HEK293 (cell line): Measurements from ENCODE around the gene SLC26A8.

Experiments
- ZBTB21 ChIP-seq: fragments of 450-650 bp; formaldehyde crosslinking; IDR thresholded peaks from 2 replicates; pipeline ENCODE4 v1.5.1; 2017; ENCODE audit warnings: missing biosample characterization, missing genetic modification characterization
- ZNF121 ChIP-seq: fragments of 450-650 bp; formaldehyde crosslinking; IDR thresholded peaks from 2 replicates; pipeline ENCODE4 v1.5.1; 2016; ENCODE audit warnings: missing biosample characterization, missing genetic modification characterization
- ZNF274 ChIP-seq, 2 experiments: fragments of 200-500 bp in 1 of 2; fragments of 450-650 bp in 1 of 2; sonication (Bioruptor generic) in 1 of 2; formaldehyde crosslinking in 1 of 2; IDR thresholded peaks; 2 replicates each; pipeline versions ENCODE4 v1.5.1 to v1.6.1; 2014 to 2016; ENCODE audit warnings: borderline replicate concordance in 1 of 2, inconsistent platforms in 1 of 2, low read length in 1 of 2, missing biosample characterization in 1 of 2, missing genetic modification characterization in 1 of 2
- ZNF311 ChIP-seq: fragments of 450-650 bp; formaldehyde crosslinking; IDR thresholded peaks from 2 replicates; pipeline ENCODE4 v1.5.1; 2017; ENCODE audit warnings: missing biosample characterization, missing genetic modification characterization, borderline replicate concordance
- ZNF48 ChIP-seq: fragments of 450-650 bp; formaldehyde crosslinking; IDR thresholded peaks from 2 replicates; pipeline ENCODE4 v1.5.1; 2016; ENCODE audit warnings: missing biosample characterization, missing genetic modification characterization
- ZNF677 ChIP-seq: fragments of 450-650 bp; IDR thresholded peaks from 2 replicates; pipeline ENCODE4 v1.5.0; 2018; ENCODE audit warnings: missing biosample characterization, mild to moderate bottlenecking, missing genetic modification characterization, moderate library complexity
- TF ChIP-seq, protein P1 (sequence below): fragments of 450-650 bp; formaldehyde crosslinking; IDR thresholded peaks from 2 replicates; pipeline ENCODE4 v1.5.1; 2016; ENCODE audit warnings: missing biosample characterization, missing genetic modification characterization
- TF ChIP-seq, protein P2 (sequence below): sonication (generic); formaldehyde crosslinking; IDR thresholded peaks from 2 replicates; pipeline ENCODE4 v1.8.1; 2022; ENCODE audit warnings: mild to moderate bottlenecking, moderate library complexity, missing genetic modification reagents
- TF ChIP-seq, protein P3 (sequence below): fragments of 450-650 bp; formaldehyde crosslinking; IDR thresholded peaks from 2 replicates; pipeline ENCODE4 v1.5.1; 2016; ENCODE audit warnings: missing biosample characterization, missing genetic modification characterization
- TF ChIP-seq, protein P4 (sequence below): fragments of 450-650 bp; formaldehyde crosslinking; IDR thresholded peaks from 2 replicates; pipeline ENCODE4 v1.5.1; 2017; ENCODE audit warnings: missing biosample characterization, missing genetic modification characterization
- TF ChIP-seq, protein P5 (sequence below): fragments of 450-650 bp; formaldehyde crosslinking; IDR thresholded peaks from 2 replicates; pipeline ENCODE4 v1.5.1; 2016; ENCODE audit warnings: missing biosample characterization, missing genetic modification characterization
- TF ChIP-seq, protein P6 (sequence below): fragments of 450-650 bp; formaldehyde crosslinking; IDR thresholded peaks from 2 replicates; pipeline ENCODE4 v1.5.1; 2016; ENCODE audit warnings: missing biosample characterization, missing genetic modification characterization

DNA sequence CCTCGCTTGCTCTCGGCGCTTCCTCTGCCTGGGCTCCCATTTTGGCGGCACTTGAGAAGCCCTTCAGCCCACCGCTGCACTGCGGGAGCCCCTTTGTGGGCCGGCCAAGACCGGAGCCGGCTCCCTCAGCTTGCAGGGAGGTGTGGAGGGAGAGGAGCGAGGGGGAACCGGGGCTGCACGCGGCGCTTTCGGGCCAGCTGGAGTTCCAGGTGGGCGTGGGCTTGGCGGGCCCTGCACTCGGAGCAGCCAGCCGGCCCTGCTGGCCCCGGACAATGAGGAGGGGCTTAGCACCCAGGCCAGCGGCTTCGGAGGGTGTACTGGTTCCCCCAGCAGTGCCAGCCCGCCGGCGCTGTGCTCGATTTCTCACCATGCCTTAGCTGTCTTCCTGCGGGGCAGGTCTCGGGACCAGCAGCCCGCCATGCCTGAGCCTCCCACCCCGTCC is 93.3 kb downstream of the SLC26A8 start:
- TF ChIP-seq ZBTB21 (tag by site-specific recombination) (no peak), ZNF121 (tag by site-specific recombination) (no peak), ZNF677 (tag by site-specific recombination) (no peak), ZNF311 (no peak), ZNF48 (no peak), ZNF274 (IDR thresholded peaks at IDR 0.05; ENCODE audit: low read length) (no peak), ZNF274 (tag by site-specific recombination; IDR thresholded peaks at IDR 0.05; ENCODE audit: borderline replicate concordance) (no peak)
- TF ChIP-seq, protein P1, sequence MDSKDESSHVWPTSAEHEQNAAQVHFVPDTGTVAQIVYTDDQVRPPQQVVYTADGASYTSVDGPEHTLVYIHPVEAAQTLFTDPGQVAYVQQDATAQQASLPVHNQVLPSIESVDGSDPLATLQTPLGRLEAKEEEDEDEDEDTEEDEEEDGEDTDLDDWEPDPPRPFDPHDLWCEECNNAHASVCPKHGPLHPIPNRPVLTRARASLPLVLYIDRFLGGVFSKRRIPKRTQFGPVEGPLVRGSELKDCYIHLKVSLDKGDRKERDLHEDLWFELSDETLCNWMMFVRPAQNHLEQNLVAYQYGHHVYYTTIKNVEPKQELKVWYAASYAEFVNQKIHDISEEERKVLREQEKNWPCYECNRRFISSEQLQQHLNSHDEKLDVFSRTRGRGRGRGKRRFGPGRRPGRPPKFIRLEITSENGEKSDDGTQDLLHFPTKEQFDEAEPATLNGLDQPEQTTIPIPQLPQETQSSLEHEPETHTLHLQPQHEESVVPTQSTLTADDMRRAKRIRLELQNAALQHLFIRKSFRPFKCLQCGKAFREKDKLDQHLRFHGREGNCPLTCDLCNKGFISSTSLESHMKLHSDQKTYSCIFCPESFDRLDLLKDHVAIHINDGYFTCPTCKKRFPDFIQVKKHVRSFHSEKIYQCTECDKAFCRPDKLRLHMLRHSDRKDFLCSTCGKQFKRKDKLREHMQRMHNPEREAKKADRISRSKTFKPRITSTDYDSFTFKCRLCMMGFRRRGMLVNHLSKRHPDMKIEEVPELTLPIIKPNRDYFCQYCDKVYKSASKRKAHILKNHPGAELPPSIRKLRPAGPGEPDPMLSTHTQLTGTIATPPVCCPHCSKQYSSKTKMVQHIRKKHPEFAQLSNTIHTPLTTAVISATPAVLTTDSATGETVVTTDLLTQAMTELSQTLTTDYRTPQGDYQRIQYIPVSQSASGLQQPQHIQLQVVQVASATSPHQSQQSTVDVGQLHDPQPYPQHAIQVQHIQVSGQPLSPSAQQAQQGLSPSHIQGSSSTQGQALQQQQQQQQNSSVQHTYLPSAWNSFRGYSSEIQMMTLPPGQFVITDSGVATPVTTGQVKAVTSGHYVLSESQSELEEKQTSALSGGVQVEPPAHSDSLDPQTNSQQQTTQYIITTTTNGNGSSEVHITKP (tag by site-specific recombination) = no peak
- TF ChIP-seq, protein P2, sequence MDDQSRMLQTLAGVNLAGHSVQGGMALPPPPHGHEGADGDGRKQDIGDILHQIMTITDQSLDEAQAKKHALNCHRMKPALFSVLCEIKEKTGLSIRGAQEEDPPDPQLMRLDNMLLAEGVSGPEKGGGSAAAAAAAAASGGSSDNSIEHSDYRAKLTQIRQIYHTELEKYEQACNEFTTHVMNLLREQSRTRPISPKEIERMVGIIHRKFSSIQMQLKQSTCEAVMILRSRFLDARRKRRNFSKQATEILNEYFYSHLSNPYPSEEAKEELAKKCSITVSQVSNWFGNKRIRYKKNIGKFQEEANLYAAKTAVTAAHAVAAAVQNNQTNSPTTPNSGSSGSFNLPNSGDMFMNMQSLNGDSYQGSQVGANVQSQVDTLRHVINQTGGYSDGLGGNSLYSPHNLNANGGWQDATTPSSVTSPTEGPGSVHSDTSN (CRISPR knock-in tag) = no peak
- TF ChIP-seq, protein P3, sequence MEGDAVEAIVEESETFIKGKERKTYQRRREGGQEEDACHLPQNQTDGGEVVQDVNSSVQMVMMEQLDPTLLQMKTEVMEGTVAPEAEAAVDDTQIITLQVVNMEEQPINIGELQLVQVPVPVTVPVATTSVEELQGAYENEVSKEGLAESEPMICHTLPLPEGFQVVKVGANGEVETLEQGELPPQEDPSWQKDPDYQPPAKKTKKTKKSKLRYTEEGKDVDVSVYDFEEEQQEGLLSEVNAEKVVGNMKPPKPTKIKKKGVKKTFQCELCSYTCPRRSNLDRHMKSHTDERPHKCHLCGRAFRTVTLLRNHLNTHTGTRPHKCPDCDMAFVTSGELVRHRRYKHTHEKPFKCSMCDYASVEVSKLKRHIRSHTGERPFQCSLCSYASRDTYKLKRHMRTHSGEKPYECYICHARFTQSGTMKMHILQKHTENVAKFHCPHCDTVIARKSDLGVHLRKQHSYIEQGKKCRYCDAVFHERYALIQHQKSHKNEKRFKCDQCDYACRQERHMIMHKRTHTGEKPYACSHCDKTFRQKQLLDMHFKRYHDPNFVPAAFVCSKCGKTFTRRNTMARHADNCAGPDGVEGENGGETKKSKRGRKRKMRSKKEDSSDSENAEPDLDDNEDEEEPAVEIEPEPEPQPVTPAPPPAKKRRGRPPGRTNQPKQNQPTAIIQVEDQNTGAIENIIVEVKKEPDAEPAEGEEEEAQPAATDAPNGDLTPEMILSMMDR (tag by site-specific recombination) = no peak
- TF ChIP-seq, protein P4, sequence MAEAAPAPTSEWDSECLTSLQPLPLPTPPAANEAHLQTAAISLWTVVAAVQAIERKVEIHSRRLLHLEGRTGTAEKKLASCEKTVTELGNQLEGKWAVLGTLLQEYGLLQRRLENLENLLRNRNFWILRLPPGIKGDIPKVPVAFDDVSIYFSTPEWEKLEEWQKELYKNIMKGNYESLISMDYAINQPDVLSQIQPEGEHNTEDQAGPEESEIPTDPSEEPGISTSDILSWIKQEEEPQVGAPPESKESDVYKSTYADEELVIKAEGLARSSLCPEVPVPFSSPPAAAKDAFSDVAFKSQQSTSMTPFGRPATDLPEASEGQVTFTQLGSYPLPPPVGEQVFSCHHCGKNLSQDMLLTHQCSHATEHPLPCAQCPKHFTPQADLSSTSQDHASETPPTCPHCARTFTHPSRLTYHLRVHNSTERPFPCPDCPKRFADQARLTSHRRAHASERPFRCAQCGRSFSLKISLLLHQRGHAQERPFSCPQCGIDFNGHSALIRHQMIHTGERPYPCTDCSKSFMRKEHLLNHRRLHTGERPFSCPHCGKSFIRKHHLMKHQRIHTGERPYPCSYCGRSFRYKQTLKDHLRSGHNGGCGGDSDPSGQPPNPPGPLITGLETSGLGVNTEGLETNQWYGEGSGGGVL (tag by site-specific recombination) = no peak
- TF ChIP-seq, protein P5, sequence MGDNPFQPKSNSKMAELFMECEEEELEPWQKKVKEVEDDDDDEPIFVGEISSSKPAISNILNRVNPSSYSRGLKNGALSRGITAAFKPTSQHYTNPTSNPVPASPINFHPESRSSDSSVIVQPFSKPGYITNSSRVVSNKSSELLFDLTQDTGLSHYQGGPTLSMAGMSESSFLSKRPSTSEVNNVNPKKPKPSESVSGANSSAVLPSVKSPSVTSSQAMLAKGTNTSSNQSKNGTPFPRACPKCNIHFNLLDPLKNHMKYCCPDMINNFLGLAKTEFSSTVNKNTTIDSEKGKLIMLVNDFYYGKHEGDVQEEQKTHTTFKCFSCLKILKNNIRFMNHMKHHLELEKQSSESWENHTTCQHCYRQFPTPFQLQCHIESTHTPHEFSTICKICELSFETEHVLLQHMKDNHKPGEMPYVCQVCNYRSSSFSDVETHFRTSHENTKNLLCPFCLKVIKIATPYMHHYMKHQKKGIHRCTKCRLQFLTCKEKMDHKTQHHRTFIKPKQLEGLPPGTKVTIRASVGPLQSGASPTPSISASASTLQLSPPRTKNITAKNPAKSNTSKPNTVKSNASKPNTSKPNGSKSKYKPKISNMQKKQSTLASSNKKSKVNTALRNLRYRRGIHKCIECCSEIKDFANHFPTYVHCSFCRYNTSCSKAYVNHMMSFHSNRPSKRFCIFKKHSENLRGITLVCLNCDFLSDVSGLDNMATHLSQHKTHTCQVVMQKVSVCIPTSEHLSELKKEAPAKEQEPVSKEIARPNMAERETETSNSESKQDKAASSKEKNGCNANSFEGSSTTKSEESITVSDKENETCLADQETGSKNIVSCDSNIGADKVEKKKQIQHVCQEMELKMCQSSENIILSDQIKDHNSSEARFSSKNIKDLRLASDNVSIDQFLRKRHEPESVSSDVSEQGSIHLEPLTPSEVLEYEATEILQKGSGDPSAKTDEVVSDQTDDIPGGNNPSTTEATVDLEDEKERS (tag by site-specific recombination) = no peak
- TF ChIP-seq, protein P6, sequence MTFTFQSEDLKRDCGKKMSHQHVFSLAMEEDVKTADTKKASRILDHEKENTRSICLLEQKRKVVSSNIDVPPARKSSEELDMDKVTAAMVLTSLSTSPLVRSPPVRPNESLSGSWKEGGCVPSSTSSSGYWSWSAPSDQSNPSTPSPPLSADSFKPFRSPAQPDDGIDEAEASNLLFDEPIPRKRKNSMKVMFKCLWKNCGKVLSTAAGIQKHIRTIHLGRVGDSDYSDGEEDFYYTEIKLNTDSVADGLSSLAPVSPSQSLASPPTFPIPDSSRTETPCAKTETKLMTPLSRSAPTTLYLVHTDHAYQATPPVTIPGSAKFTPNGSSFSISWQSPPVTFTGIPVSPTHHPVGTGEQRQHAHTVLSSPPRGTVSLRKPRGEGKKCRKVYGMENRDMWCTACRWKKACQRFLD = no peak
